ENCODE measurements around the gene TGM6.

DNA sequence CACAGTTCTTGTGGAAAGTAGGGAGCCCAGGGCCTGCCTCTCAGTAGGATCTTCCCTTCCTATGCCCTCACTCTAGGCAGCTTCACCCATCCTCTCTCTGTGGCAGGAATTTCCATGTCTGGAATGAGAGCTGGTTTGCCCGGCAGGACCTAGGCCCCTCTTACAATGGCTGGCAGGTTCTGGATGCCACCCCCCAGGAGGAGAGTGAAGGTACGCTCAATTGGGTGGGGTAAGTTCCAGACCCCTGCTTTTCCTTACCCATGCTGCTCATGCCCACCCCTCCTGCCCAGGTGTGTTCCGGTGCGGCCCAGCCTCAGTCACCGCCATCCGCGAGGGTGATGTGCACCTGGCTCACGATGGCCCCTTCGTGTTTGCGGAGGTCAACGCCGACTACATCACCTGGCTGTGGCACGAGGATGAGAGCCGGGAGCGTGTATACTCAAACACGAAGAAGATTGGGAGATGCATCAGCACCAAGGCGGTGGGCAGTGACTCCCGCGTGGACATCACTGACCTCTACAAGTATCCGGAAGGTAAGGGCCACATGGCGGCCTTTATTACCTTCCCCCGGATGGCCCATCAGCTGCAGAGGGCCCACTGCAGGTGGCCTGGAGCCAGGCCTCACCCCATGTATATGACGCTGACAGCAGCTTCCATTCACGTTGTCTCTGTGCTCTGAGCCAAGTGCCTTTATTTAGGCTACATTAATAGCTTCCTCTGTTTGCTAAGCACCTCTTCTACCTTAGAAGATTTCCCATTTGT lies 22.8 kb downstream of the TGM6 start:
- TF ChIP-seq ISL1 (CRISPR knock-in tag; IDR thresholded peaks at IDR 0.05) = no peak
- no peak for TF ChIP-seq ARNTL (CRISPR knock-in tag; IDR thresholded peaks at IDR 0.05; ENCODE audit: borderline replicate concordance, low read depth)
- no peak for TF ChIP-seq POU6F1 (CRISPR knock-in tag; IDR thresholded peaks at IDR 0.05; ENCODE audit: borderline replicate concordance, low read depth)
- no peak for TF ChIP-seq ZNF70 (CRISPR knock-in tag; IDR thresholded peaks at IDR 0.05)
- no peak for TF ChIP-seq ZFP30 (CRISPR knock-in tag; IDR thresholded peaks at IDR 0.05)
- TF ChIP-seq ESRRG (CRISPR knock-in tag; IDR thresholded peaks at IDR 0.05) = no peak
- TF ChIP-seq ZFP3 (CRISPR knock-in tag; IDR thresholded peaks at IDR 0.05) = no peak
- no peak for TF ChIP-seq PPARA (CRISPR knock-in tag; IDR thresholded peaks at IDR 0.05; ENCODE audit: borderline replicate concordance)
- TF ChIP-seq, protein P1, sequence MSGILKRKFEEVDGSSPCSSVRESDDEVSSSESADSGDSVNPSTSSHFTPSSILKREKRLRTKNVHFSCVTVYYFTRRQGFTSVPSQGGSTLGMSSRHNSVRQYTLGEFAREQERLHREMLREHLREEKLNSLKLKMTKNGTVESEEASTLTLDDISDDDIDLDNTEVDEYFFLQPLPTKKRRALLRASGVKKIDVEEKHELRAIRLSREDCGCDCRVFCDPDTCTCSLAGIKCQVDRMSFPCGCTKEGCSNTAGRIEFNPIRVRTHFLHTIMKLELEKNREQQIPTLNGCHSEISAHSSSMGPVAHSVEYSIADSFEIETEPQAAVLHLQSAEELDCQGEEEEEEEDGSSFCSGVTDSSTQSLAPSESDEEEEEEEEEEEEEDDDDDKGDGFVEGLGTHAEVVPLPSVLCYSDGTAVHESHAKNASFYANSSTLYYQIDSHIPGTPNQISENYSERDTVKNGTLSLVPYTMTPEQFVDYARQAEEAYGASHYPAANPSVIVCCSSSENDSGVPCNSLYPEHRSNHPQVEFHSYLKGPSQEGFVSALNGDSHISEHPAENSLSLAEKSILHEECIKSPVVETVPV (CRISPR knock-in tag; IDR thresholded peaks at IDR 0.05) = no peak
- TF ChIP-seq, protein P2, sequence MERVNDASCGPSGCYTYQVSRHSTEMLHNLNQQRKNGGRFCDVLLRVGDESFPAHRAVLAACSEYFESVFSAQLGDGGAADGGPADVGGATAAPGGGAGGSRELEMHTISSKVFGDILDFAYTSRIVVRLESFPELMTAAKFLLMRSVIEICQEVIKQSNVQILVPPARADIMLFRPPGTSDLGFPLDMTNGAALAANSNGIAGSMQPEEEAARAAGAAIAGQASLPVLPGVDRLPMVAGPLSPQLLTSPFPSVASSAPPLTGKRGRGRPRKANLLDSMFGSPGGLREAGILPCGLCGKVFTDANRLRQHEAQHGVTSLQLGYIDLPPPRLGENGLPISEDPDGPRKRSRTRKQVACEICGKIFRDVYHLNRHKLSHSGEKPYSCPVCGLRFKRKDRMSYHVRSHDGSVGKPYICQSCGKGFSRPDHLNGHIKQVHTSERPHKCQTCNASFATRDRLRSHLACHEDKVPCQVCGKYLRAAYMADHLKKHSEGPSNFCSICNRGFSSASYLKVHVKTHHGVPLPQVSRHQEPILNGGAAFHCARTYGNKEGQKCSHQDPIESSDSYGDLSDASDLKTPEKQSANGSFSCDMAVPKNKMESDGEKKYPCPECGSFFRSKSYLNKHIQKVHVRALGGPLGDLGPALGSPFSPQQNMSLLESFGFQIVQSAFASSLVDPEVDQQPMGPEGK (CRISPR knock-in tag; IDR thresholded peaks at IDR 0.05; ENCODE audit: borderline replicate concordance) = no peak

All from SK-N-SH treated with all-trans-retinoic acid at 6 μM for 48 hours (cell line).